SHP77 (cell line): ENCODE data around the gene CCHCR1.
A peak's percentile ranks its signal among the peaks of the same experiment; 100 is the strongest.
"Not testable (repeated sequence)": the region's sequence is repeated elsewhere in the genome, so short reads cannot be mapped to it uniquely, and the experiment has no call there.

Experiments used
- DNase-seq, 2 experiments: peaks; one replicate each; lab custom pipeline; 2025; lab: John Stamatoyannopoulos, UW

Gene CCHCR1, protein sequence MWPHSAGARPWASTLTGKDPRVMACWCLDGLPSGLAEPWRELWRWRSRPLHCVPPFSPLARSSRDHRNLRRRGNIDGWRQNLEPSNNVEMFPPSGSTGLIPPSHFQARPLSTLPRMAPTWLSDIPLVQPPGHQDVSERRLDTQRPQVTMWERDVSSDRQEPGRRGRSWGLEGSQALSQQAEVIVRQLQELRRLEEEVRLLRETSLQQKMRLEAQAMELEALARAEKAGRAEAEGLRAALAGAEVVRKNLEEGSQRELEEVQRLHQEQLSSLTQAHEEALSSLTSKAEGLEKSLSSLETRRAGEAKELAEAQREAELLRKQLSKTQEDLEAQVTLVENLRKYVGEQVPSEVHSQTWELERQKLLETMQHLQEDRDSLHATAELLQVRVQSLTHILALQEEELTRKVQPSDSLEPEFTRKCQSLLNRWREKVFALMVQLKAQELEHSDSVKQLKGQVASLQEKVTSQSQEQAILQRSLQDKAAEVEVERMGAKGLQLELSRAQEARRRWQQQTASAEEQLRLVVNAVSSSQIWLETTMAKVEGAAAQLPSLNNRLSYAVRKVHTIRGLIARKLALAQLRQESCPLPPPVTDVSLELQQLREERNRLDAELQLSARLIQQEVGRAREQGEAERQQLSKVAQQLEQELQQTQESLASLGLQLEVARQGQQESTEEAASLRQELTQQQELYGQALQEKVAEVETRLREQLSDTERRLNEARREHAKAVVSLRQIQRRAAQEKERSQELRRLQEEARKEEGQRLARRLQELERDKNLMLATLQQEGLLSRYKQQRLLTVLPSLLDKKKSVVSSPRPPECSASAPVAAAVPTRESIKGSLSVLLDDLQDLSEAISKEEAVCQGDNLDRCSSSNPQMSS

DNA sequence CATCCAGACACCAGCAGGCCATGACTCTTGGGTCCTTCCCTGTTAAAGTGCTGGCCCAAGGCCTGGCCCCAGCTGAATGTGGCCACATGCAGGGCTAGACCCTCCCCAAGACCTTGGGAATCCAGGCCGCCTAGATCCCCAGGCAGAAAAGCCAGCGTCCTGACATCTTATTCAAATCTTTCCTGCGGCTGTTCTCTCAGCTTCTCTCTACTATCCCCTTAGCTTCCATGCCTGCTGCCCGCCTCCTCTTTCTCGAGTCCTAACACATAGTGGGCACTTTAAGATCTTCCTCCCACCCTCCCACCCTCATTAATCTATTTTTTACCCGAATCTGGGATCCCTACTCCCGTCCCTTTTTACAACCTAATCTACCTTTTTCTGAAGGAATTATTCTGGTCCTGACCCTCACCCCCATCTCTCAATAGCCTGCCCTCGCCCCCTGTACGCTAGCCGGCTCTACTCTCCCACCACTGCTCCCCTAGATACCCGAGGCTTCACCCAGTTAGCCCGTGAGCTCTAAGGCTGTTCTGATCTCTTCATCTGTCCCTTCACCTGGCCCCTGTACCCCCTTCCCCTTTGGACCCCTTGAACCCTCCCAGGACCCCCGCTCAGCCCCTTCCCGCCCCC lies at the start of gene CCHCR1:
Gene CCHCR1, minus strand, starts transcription at position 290 of the 627 bp plus-strand sequence. Its CDS starts 202 bp downstream, at position 88.
- DNase-seq, result no peak

- no peak for DNase-seq
Measured at GRCh38 chr6:31205638-31206037, 48.0 kb upstream of the CCHCR1 start.

DNA sequence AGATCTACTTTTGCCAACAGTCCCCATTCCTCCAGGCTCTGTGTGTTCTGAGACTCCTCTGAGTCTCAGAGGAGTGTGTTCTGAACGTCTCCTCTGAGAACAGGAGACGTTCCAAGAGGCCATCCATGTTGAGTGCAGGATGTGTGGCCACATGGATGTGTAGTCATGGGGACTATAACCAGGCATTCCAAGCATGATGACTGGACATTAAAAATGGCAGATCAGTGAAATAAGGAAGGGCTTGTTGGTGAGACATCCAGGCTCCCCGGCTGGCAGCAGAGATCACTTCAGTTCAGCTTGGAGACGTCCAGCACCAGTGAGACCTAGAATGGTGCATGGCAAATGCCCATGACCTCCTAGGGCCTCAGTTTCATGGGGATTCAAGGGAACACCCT lies 47.1 kb upstream of the CCHCR1 start:
- DNase-seq, result no peak

DNA sequence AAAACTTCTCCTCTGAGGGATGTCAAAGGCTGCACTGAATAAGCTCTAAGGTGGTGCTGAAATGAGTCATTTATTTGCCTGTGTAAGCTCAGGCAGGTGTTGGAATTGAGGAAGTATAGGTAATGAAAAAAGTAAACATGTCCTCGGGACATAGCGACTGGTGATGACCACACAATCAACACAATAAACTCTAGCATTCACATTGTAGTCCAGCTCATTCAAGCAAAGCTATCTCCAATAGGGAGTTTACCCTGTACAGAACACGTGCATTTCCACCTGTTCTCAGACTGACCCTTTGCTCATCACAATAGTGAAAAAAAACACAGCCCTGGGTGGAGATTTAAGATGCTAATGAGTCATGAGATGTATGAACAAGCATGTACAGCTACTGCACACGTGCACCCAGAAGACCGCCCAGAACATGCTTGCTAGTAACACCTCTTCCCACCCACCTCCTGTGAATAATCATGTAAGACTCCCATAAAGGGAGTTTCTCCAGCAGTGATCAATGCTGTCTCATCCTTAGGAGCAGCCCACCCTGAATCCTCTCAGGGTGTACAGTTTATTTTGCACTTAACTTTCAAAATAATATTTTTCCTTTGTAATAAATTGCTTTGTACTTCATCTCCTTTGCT lies 45.9 kb upstream of the CCHCR1 start:
- DNase-seq, result peak in 1 of 2 experiments; percentile 32

DNA sequence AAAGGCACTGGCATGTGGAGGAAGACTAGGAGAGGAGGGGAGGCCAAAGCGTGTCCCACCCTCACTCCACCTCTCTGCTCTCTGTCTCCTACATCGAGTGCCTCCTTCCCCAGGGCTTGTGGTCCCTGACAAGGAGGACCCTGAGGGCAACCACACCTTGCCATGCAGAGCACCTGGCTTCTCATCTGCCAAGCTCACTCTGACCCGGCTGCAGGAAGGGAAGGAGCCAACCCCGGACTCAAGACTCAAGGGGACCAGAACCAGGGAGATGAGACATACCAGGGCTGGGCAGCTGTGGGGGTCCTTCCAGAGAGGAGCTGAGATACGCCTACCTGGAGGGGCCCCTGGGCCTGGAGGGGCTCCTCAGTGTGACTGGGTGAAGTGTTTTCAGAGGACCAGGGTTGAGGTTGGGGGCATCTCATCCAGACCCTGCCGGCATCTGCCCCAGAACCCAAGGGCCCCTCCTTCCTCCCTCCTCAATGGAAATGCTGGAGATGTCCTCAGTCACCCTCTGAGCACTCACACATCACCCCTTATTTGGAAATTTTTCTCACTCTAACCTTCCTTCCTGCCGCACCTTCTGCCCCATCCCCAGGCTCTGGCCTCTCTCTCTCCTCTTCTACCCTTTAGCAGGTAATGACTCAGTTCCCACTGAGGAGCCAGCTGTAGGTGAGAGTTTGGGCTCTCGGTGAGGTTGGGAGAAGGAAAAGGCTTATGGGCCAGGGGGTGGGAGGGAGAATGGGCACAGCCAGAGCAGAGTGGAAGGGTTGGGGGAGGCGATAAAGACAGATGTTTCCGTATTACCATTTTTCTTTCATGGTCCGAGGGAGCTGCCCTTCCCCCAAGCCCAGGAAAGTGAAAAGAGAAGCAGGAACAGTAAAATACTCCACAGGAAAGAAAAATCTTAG lies 44.9 kb upstream of the CCHCR1 start:
- no peak for DNase-seq

GRCh38 chr6:31199105-31199452 lies 41.5 kb upstream of the CCHCR1 start:
- DNase-seq, result not testable (repeated sequence)

GRCh38 chr6:31197559-31198305 lies 40.1 kb upstream of the CCHCR1 start:
- DNase-seq, result peak; percentile 78 to 84

GRCh38 chr6:31196251-31197022 lies 38.8 kb upstream of the CCHCR1 start:
- DNase-seq, result peak in 1 of 2 experiments; percentile 8

DNA sequence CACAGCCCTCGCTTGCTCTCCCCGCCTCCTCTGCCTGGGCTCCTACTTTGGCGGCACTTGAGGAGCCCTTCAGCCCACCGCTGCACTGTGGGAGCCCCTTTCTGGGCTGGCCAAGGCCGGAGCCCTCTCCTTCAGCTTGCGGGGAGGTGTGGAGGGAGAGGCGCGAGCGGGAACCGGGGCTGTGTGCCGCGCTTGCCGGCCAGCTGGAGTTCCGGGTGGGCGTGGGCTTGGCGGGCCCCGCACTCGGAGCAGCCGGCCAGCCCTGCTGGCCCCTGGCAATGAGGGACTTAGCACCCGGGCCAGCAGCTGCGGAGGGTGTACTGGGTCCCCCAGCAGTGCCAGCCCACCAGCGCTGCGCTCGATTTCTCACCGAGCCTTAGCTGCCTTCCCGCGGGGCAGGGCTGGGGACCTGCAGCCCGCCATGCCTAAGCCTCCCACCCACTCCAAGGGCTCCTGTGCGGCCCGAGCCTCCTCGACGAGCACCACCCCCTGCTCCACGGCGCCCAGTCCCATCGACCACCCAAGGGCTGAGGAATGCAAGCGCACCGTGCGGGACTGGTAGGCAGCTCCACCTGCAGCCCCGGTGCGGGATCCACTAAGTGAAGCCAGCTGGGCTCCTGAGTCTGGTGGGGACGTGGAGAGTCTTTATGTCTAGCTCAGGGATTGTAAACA lies 37.8 kb upstream of the CCHCR1 start:
- not testable (repeated sequence) for DNase-seq

- DNase-seq, result no peak
Measured at GRCh38 chr6:31194061-31194834, 36.6 kb upstream of the CCHCR1 start.

DNA sequence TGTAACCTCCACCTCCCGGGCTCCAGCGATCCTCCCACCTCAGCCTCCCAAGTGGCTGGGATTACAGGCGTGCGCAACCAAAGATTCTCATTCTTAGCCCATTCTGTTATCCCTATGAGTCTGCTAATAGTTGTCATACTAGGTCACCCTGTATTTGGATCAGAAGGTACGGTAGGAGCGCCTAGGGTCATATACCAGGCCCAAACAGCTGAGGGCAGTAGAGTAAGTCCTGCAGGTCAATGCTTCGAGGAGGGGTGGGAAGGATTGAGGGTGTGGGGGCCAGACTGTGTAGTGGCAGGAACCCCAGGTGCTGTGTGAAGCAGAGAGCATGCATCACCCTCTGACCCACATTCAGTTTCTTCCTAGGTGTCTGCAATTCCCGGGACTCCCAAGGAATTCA lies 35.6 kb upstream of the CCHCR1 start:
- no peak for DNase-seq

- DNase-seq, result peak; percentile 26 to 63
Measured at GRCh38 chr6:31192431-31193105, 35.0 kb upstream of the CCHCR1 start.

GRCh38 chr6:31190488-31190887 lies 32.9 kb upstream of the CCHCR1 start:
- DNase-seq, result no peak

DNA sequence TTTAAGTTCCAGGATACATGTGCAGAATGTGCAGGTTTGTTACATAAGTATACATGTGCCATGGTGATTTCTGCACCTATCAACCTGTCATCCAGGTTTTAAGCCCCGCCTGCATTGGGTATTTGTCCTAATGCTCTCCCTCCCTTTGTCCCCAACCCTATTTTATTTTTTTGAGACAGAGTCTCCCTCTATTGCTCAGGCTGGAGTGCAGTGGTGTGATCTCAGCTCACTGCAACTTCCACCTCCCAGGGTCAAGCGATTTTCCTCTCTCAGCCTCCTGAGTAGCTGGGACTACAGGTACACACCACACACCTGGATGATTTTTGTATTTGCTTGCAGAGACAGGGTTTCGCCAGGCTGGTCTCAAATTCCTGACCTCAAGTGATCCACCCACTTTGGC lies 31.6 kb upstream of the CCHCR1 start:
- DNase-seq, result not testable (repeated sequence)

DNA sequence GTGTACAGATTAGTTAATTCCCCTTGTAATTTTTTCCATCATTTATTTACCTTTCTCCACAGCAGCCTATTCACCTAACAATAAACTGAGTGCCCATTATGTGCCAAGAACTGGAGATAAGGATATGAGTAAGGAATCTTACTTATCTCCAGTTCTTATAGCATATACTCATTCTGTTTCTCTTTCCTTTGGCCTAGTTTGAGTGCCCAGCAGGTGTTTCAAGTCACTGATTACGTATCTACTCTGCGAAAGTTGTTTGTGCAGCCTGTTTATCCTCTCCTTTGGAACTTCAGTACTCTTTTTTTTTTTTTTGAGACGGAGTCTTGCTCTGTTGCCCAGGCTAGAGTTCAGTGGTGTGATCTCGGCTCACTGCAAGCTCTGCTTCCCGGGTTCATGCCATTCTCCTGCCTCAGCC lies 30.2 kb upstream of the CCHCR1 start:
- no peak for DNase-seq

GRCh38 chr6:31186052-31186734 lies 28.6 kb upstream of the CCHCR1 start:
- DNase-seq, result no peak

DNA sequence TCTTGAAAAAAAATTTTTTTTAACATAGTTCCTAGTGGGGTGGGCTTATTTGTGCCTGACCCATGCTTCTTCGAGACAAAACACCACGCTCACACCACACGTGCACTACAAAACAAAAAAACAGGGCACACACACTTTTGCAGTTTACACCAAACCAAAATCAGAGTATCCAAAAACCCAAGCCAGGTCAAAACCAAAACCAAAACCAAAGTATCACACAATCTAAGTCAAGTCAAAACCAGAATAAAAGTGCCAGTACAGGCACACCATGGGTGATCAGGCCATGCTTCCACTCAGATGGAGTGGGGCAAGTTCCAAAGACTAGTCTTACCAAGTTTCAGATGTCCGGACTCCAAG lies 28.1 kb upstream of the CCHCR1 start:
- not testable (repeated sequence) for DNase-seq
